AG04450 (cell line): Measurements from ENCODE around the gene ATAD5. TPM values are rescaled to one million over a fixed set of nuclear protein-coding genes. Genes with fewer than 3 reads are reported as not detected.

ENCODE experiments used
- CTCF ChIA-PET: fragments of 300-600, 350-600 bp; formaldehyde crosslinking; extraction: SDS; loops from one replicate; lab custom pipeline; 2022; ENCODE audit warnings: antibody characterized with exemption, inconsistent platforms; lab: Charles Lee
- POLR2A ChIA-PET: fragments of 350-600 bp; formaldehyde crosslinking; extraction: SDS; loops from one replicate; lab custom pipeline; 2021; ENCODE audit warnings: antibody characterized with exemption, inconsistent platforms; lab: Yijun Ruan, JAX
- DNase-seq: peaks from one replicate; pipeline ENCODE4 v3.0.0-alpha.2; 2011; ENCODE audit warnings: low read depth, low spot score
- H3K27ac ChIP-seq: one replicate; pipeline ENCODE4 v1.5.1; 2012; ENCODE audit warnings: low read depth, low read length, control low read depth
- H3K27me3 ChIP-seq: one replicate; pipeline ENCODE4 v1.6.0; 2012; ENCODE audit warnings: low read length; ENCODE audit not compliant: control insufficient read depth, insufficient read depth
- H3K4me3 ChIP-seq: 2 replicates; pipeline ENCODE4 v1.5.1; 2011; ENCODE audit warnings: mild to moderate bottlenecking, low read depth, low read length, control low read depth
- H3K9me3 ChIP-seq: 2 replicates; pipeline ENCODE4 v1.5.1; 2012; ENCODE audit warnings: low read length; ENCODE audit not compliant: control insufficient read depth, insufficient read depth
- polyA plus RNA-seq: library from polyadenylated mRNA; depleted of rRNA; stranded (reverse); fragments of >200 nt; gene quantifications from 2 replicates; pipeline ENCODE4 v1.2.3, GENCODE V29; 2011
- TF ChIP-seq, protein P1 (sequence below): IDR thresholded peaks from 2 replicates; pipeline ENCODE4 v1.5.1; 2011; ENCODE audit warnings: low read depth, low read length, control low read depth, inconsistent platforms

Gene ATAD5
- polyA plus RNA-seq, 1 experiment, result 1.0 TPM

DNA sequence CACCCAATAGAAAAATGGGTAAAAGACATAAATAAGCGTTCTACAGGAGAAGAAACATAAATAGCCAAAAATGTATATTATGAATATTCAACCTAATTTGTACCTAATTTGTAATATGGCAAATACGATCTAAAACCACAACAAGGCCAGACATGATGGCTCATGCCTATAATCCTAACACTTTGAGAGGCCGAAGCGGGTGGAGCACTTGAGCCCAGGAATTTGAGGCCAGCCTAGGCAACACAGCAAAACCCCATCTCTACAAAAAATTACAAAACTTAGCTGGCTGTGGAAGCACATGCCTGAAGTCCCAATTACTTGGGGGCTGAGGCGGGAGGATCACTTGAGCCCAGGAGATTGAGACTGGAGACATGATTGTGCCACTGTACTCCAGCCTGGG lies 37.4 kb upstream of the ATAD5 start:
- CTCF ChIA-PET, result no interaction called here
- DNase-seq, result no peak
- Histone ChIP-seq H3K4me3 (no peak overlapping the region), H3K27ac (peak overlapping the region; percentile 0), H3K9me3 (no peaks in the 10 kb centered on the region), H3K27me3 (no peaks in the 10 kb centered on the region)
- POLR2A ChIA-PET, result no interaction called here
- TF ChIP-seq, protein P1, sequence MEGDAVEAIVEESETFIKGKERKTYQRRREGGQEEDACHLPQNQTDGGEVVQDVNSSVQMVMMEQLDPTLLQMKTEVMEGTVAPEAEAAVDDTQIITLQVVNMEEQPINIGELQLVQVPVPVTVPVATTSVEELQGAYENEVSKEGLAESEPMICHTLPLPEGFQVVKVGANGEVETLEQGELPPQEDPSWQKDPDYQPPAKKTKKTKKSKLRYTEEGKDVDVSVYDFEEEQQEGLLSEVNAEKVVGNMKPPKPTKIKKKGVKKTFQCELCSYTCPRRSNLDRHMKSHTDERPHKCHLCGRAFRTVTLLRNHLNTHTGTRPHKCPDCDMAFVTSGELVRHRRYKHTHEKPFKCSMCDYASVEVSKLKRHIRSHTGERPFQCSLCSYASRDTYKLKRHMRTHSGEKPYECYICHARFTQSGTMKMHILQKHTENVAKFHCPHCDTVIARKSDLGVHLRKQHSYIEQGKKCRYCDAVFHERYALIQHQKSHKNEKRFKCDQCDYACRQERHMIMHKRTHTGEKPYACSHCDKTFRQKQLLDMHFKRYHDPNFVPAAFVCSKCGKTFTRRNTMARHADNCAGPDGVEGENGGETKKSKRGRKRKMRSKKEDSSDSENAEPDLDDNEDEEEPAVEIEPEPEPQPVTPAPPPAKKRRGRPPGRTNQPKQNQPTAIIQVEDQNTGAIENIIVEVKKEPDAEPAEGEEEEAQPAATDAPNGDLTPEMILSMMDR, result no peak

DNA sequence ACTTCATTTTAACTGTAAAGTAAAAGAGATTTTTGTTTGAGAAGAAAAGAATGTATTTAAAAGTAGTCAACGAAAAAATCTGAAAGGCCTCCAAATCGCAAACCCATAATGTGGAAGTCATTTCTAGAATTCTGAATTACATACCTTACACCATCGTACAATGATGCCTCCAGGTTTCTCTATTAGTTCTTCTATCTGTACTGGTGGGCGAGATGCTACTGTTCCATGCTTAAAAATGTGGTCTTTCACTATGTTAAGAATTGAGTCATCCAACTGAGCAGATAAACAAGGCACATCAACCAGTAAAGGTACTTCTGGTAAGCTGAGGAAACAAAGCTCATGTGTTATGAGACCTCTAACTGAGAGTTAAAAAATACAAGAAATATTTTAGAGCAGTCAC lies 35.8 kb upstream of the ATAD5 start:
- no peak for DNase-seq
- H3K27ac ChIP-seq, result no peak overlapping the region
- CTCF ChIA-PET, result interaction anchor here (0.7 kb wide), 1 partner anchor 10 kb away, joined by 3 read pairs; no protein-coding TSS in a partner anchor
- TF ChIP-seq, protein P1, result no peak
- POLR2A ChIA-PET, result no interaction called here
- no peaks in the 10 kb centered on the region for H3K27me3 ChIP-seq
- H3K4me3 ChIP-seq, result no peak overlapping the region
- H3K9me3 ChIP-seq, result no peaks in the 10 kb centered on the region

DNA sequence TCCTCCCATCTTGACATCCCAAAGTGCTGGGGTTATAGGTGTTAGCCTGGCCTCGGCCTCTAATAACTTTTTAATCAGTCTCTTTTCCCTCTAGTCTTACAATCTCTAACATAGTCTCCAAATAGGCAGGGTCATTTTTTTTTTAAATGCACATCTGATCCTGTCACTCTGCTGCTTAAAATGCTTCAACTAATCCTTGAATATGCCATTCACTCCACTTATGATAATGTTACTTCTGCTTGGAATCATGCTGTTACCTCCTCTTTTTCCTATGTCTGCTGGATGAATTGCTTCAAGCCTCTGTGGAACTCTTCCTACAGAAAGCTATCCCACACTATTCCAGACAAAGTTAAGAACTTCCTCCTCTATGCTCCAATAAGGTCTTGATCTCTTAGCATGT lies 30.1 kb upstream of the ATAD5 start:
- no peak overlapping the region for H3K4me3 ChIP-seq
- no peaks in the 10 kb centered on the region for H3K9me3 ChIP-seq
- POLR2A ChIA-PET, result no interaction called here
- no peaks in the 10 kb centered on the region for H3K27me3 ChIP-seq
- no peak overlapping the region for H3K27ac ChIP-seq
- CTCF ChIA-PET, result no interaction called here
- no peak for DNase-seq
- TF ChIP-seq, protein P1, result no peak

DNA sequence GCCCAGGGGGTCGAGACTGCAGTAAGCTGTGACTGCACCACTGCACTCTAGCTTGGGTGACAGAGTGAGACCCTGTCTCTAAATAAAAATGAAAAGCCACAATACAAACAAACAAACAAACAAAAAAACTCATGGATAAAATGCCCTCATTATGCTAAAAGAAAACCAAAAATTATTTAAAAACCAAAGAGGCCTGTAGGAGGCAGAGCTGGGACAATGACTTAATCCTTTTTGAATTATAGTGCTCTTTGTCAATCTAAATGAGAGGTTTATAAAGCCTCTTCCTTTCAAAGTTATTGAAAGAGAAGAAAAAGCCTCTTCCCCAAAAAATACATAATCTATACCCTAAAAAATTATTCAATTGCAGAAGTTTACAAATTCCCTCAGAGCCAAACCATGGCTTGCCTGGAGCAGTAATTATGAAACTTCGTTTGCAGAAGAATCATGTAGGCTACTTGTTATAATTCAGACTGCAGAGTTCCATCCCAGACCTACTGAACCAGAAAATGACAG lies 25.8 kb upstream of the ATAD5 start:
- H3K9me3 ChIP-seq, result no peaks in the 10 kb centered on the region
- CTCF ChIA-PET, result interaction anchor here (0.7 to 1.6 kb wide), 3 partner anchors 10 to 18 kb away, joined by 3 to 6 read pairs (median 4); partner anchors contain the start of gene CRLF3
- POLR2A ChIA-PET, result no interaction called here
- DNase-seq, result no peak
- TF ChIP-seq, protein P1, result 0 out of 2 replicates have a peak, but pooled peaks have one; percentile 19
- H3K27me3 ChIP-seq, result no peaks in the 10 kb centered on the region
- H3K27ac ChIP-seq, result no peak overlapping the region
- no peak overlapping the region for H3K4me3 ChIP-seq

DNA sequence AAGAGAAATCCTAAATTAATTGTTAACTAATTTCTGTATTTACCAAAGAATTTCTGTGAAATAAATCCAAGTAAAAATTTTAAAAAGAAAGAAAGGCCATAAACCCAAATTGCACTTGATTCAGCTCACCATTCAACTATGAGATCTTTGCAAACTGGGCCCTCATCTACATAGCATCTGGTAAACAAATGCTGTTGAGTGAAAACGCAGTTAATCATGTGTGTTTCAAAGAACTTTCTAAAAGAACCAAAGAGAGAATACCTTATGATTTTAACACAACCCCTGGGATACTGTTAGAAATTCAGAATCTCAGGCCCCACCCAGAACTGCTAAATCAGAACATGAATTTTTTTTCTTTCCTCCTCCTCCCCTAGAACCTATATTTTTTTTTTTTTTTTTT lies 23.9 kb upstream of the ATAD5 start:
- POLR2A ChIA-PET, result no interaction called here
- DNase-seq, result no peak

More for the DNA sequence above, 23.9 kb upstream of the ATAD5 start:
- no peaks in the 10 kb centered on the region for H3K27me3 ChIP-seq
- no peaks in the 10 kb centered on the region for H3K9me3 ChIP-seq
- no peak overlapping the region for H3K4me3 ChIP-seq
- no peak overlapping the region for H3K27ac ChIP-seq
- TF ChIP-seq, protein P1, result no peak
- CTCF ChIA-PET, result no interaction called here
